Stimulated activated CD8-positive, alpha-beta memory T cell treated with anti-CD3 and anti-CD28 coated beads, Interleukin-7, amount 100 ng/mL, for 1 hour (primary cell): ENCODE results near the gene CASP10.

ENCODE experiments used
- DNase-seq, 2 donors: peaks; one replicate each; pipeline ENCODE4 v3.0.0-alpha.2; 2020; ENCODE audit warnings: low read depth in 2 of 2

CASP10 gene

GRCh38 chr2:201260302-201260800, 77.4 kb downstream of the CASP10 start, which contains the start of gene CASP8:
Gene CASP8 (plus strand): TSS chr2:201260536. CDS start chr2:201266487, 5,951 bp downstream.
- DNase-seq: peak in 1 of 2 donors; percentile 37

GRCh38 chr2:201261471-201261870, 78.5 kb downstream of the CASP10 start:
- peak in 1 of 2 donors; percentile 28 for DNase-seq

GRCh38 chr2:201261906-201262305, 79.0 kb downstream of the CASP10 start:
- no peak for DNase-seq

- no peak for DNase-seq
These were observed 79.8 kb downstream of the CASP10 start for GRCh38 chr2:201262718-201263117.

- DNase-seq: no peak
These were observed 80.8 kb downstream of the CASP10 start for GRCh38 chr2:201263779-201264178.

- DNase-seq: no peak
These were observed 81.7 kb downstream of the CASP10 start for GRCh38 chr2:201264472-201265173.

GRCh38 chr2:201266629-201267028, 83.7 kb downstream of the CASP10 start:
- DNase-seq: no peak

- DNase-seq: no peak
These were observed 84.5 kb downstream of the CASP10 start for GRCh38 chr2:201267278-201268030.

- no peak for DNase-seq
These were observed 86.8 kb downstream of the CASP10 start for GRCh38 chr2:201269764-201270163.

GRCh38 chr2:201270293-201271001, 87.5 kb downstream of the CASP10 start:
- no peak for DNase-seq

- no peak for DNase-seq
These were observed 89.0 kb downstream of the CASP10 start for GRCh38 chr2:201271917-201272316.

- DNase-seq: no peak
These were observed 90.5 kb downstream of the CASP10 start for GRCh38 chr2:201273330-201273983.

GRCh38 chr2:201275069-201275468, 92.1 kb downstream of the CASP10 start:
- DNase-seq: no peak

GRCh38 chr2:201275990-201276389, 93.0 kb downstream of the CASP10 start:
- DNase-seq: no peak

GRCh38 chr2:201276511-201276910, 93.6 kb downstream of the CASP10 start:
- DNase-seq: no peak
